Measurements from ENCODE around the gene ESCO1.

The ESCO1 gene

GRCh38 chr18:21513292-21513691, 87.2 kb downstream of the ESCO1 start:
- ChIA-PET CTCF (interaction anchor here (1.1 to 1.7 kb wide), 4 partner anchors 10 to 24 kb away, joined by 3 to 7 read pairs (median 5); no protein-coding TSS in a partner anchor), POLR2A (no interaction called here)
- DNase-seq (ENCODE audit: extremely low spot score) = no peak
- TF ChIP-seq CTCF (IDR thresholded peaks at IDR 0.05; ENCODE audit: control extremely low read depth, extremely low read depth, low read depth, missing control alignments) = no peak

GRCh38 chr18:21509062-21509461, 91.4 kb downstream of the ESCO1 start:
- TF ChIP-seq CTCF (IDR thresholded peaks at IDR 0.05; ENCODE audit: control extremely low read depth, extremely low read depth, low read depth, missing control alignments) = no peak
- CTCF ChIA-PET = interaction anchor here (0.9 to 1.1 kb wide), 3 partner anchors 20 to 36 kb away, joined by 3 to 4 read pairs (median 3); no protein-coding TSS in a partner anchor
- POLR2A ChIA-PET = interaction anchor here (0.7 kb wide), 1 partner anchor 265 kb away, joined by 5 read pairs; no protein-coding TSS in a partner anchor
- DNase-seq (ENCODE audit: extremely low spot score) = no peak

- ChIA-PET POLR2A (no interaction called here), CTCF (interaction anchor here (1.1 kb wide), 1 partner anchor 23 kb away, joined by 3 read pairs; no protein-coding TSS in a partner anchor)
- no peak for DNase-seq (ENCODE audit: extremely low spot score)
- TF ChIP-seq CTCF (IDR thresholded peaks at IDR 0.05; ENCODE audit: control extremely low read depth, extremely low read depth, low read depth, missing control alignments) = no peak
These were observed 92.4 kb downstream of the ESCO1 start for GRCh38 chr18:21507913-21508701.

GRCh38 chr18:21502661-21503060, 97.8 kb downstream of the ESCO1 start:
- ChIA-PET POLR2A (no interaction called here), CTCF (interaction anchor here (1.0 to 11.5 kb wide), 5 partner anchors 9 to 98 kb away, joined by 4 to 60 read pairs (median 5); partner anchors contain the start of gene ESCO1)
- no peak for TF ChIP-seq CTCF (IDR thresholded peaks at IDR 0.05; ENCODE audit: control extremely low read depth, extremely low read depth, low read depth, missing control alignments)
- DNase-seq (ENCODE audit: extremely low spot score) = no peak

GRCh38 chr18:21499997-21500396, 100.5 kb downstream of the ESCO1 start:
- TF ChIP-seq CTCF (IDR thresholded peaks at IDR 0.05; ENCODE audit: control extremely low read depth, extremely low read depth, low read depth, missing control alignments) = no peak
- ChIA-PET CTCF (interaction anchor here (11.5 kb wide), 1 partner anchor 11 kb away, joined by 60 read pairs; no protein-coding TSS in a partner anchor), POLR2A (no interaction called here)
- DNase-seq (ENCODE audit: extremely low spot score) = no peak

- no peak for TF ChIP-seq CTCF (IDR thresholded peaks at IDR 0.05; ENCODE audit: control extremely low read depth, extremely low read depth, low read depth, missing control alignments)
- DNase-seq (ENCODE audit: extremely low spot score) = no peak
- POLR2A ChIA-PET = no interaction called here
- CTCF ChIA-PET = interaction anchor here (0.9 to 11.5 kb wide), 3 partner anchors 7 to 460 kb away, joined by 3 to 60 read pairs (median 4); partner anchors contain the start of gene ESCO1
These were observed 104.1 kb downstream of the ESCO1 start for GRCh38 chr18:21496277-21496835.

Data from GM10248 (cell line).